B cell (primary cell): ENCODE results near the gene PIP4K2C. TPM values are rescaled to one million over a fixed set of nuclear protein-coding genes. Genes with fewer than 3 reads are reported as not detected.

Source experiments
- ATAC-seq: fragments of 200-7000 bp; cut with Tn5 transposase; one replicate; pipeline ENCODE4 v1.10.0; 2021; ENCODE audit warnings: low read depth, mild to moderate bottlenecking, moderate number of reproducible peaks, moderate library complexity
- CTCF ChIA-PET: fragments of 350-600 bp; sonication (Branson Sonifier 250); formaldehyde crosslinking; loops from one replicate; lab custom pipeline; 2021; ENCODE audit warnings: antibody characterized with exemption, inconsistent platforms; lab: Charles Lee
- POLR2A ChIA-PET: fragments of 350-600 bp; sonication (Branson Sonifier 250); formaldehyde crosslinking; loops from one replicate; lab custom pipeline; 2021; ENCODE audit warnings: antibody characterized with exemption; lab: Charles Lee
- DNase-seq: peaks from one replicate; pipeline ENCODE4 v3.0.0; 2013
- H2AFZ ChIP-seq: 2 replicates; pipeline ENCODE4 v1.6.1; 2012; ENCODE audit warnings: mild to moderate bottlenecking, low read depth, low read length; ENCODE audit not compliant: insufficient read depth, poor library complexity, severe bottlenecking
- H3K27ac ChIP-seq, 2 donors: 1 replicate in 1 of 2; 2 replicates in 1 of 2; pipeline ENCODE4 v1.5.1; 2012 to 2013; ENCODE audit warnings: low read length in 2 of 2, mild to moderate bottlenecking in 2 of 2, moderate library complexity in 1 of 2
- H3K27me3 ChIP-seq, 4 experiments: fragments of 200-600 bp in 1 of 4; sonication (generic) in 1 of 4; replicated peaks in 1 of 4; 1 replicate in 2 of 4; 2 replicates in 2 of 4; pipeline versions ENCODE4 v1.6.1 to v1.7.0; 2013 to 2016; ENCODE audit warnings: low read length in 3 of 4, mild to moderate bottlenecking in 2 of 4, mixed read lengths in 1 of 4, moderate library complexity in 1 of 4; ENCODE audit not compliant: insufficient read depth in 4 of 4, control insufficient read depth in 3 of 4; ENCODE audit errors: control extremely low read depth in 1 of 4
- H3K36me3 ChIP-seq, 2 experiments: replicated peaks in 1 of 2; 1 replicate in 1 of 2; 2 replicates in 1 of 2; pipeline versions ENCODE4 v1.6.1 to v1.7.1; 2013; ENCODE audit warnings: low read length in 1 of 2; ENCODE audit not compliant: insufficient read depth in 2 of 2, control insufficient read depth in 1 of 2; ENCODE audit errors: control extremely low read depth in 1 of 2, extremely low read depth in 1 of 2
- H3K4me1 ChIP-seq, 2 donors: fragments of 200-600 bp in 1 of 2; sonication (generic) in 1 of 2; 1 replicate in 1 of 2; 2 replicates in 1 of 2; pipeline versions ENCODE4 v1.5.1 to v1.6.1; 2013 to 2017; ENCODE audit warnings: low read length in 2 of 2; ENCODE audit not compliant: control insufficient read depth in 2 of 2, insufficient read depth in 2 of 2
- H3K4me2 ChIP-seq: replicated peaks from 2 replicates; pipeline ENCODE3; 2012; ENCODE audit warnings: mild to moderate bottlenecking, low read depth, low read length; ENCODE audit not compliant: poor library complexity, severe bottlenecking
- H3K4me3 ChIP-seq, 5 experiments: fragments of 200-600 bp in 1 of 5; sonication (generic) in 1 of 5; 1 replicate in 3 of 5; 2 replicates in 2 of 5; pipeline versions ENCODE4 v1.5.1 to v1.7.0; 2011 to 2016; ENCODE audit warnings: low read length in 4 of 5, mild to moderate bottlenecking in 4 of 5, low read depth in 2 of 5, control low read depth in 1 of 5, moderate library complexity in 1 of 5; ENCODE audit not compliant: insufficient read depth in 1 of 5; ENCODE audit errors: control extremely low read depth in 1 of 5, extremely low read depth in 1 of 5
- H3K79me2 ChIP-seq: fragments of 200-600 bp; sonication (generic); one replicate; pipeline ENCODE4 v1.6.0; 2016; ENCODE audit warnings: low read length; ENCODE audit not compliant: control insufficient read depth, insufficient read depth
- H3K9ac ChIP-seq: fragments of 200-600 bp; sonication (generic); 2 replicates; pipeline ENCODE4 v1.6.1; 2017; ENCODE audit warnings: mild to moderate bottlenecking, low read length, moderate library complexity
- H3K9me3 ChIP-seq, 3 donors: one replicate each; pipeline versions ENCODE4 v1.6.1 to v1.7.1; 2013; ENCODE audit warnings: low read length in 2 of 3; ENCODE audit not compliant: control insufficient read depth in 2 of 3, insufficient read depth in 1 of 3; ENCODE audit errors: control extremely low read depth in 1 of 3
- H4K20me1 ChIP-seq: 2 replicates; pipeline ENCODE4 v1.6.0; 2012; ENCODE audit warnings: mild to moderate bottlenecking, low read length; ENCODE audit not compliant: insufficient read depth, control insufficient read depth, poor library complexity, severe bottlenecking
- H3K27ac Mint-ChIP-seq: one replicate; pipeline ENCODE4 v1.8.0; 2021; ENCODE audit warnings: mixed read lengths
- H3K27me3 Mint-ChIP-seq: one replicate; pipeline ENCODE4 v1.8.0; 2021; ENCODE audit warnings: mixed read lengths
- H3K4me1 Mint-ChIP-seq: one replicate; pipeline ENCODE4 v1.8.0; 2021; ENCODE audit warnings: mixed read lengths
- H3K4me3 Mint-ChIP-seq: one replicate; pipeline ENCODE4 v1.8.0; 2021; ENCODE audit warnings: mixed read lengths
- H3K9me3 Mint-ChIP-seq: one replicate; pipeline ENCODE4 v1.8.0; 2022; ENCODE audit warnings: mixed read lengths; ENCODE audit not compliant: insufficient read depth
- CTCF ChIP-seq: fragments of 200-600 bp; IDR thresholded peaks from one replicate; pipeline ENCODE4 v1.8.0; 2022; ENCODE audit warnings: antibody characterized with exemption, mild to moderate bottlenecking
- EZH2 ChIP-seq: IDR thresholded peaks from 2 replicates; pipeline ENCODE4 v1.6.1; 2012; ENCODE audit warnings: borderline replicate concordance, low read depth, mild to moderate bottlenecking, moderate library complexity, low read length; ENCODE audit not compliant: insufficient read depth, poor library complexity, severe bottlenecking
- WGBS: methylation state at CpG from one replicate; pipeline ENCODE4 v1.1.5; 2013; ENCODE audit warnings: missing lambda C conversion rate; ENCODE audit not compliant: insufficient coverage; 5-methylcytosine and 5-hydroxymethylcytosine counted together
- intact Hi-C: fragments of 100-400 bp; cut with micrococcal nuclease; formaldehyde crosslinking; loops from one replicate; pipeline ENCODE4 v1.10.0; 2022
- polyA plus RNA-seq: library from polyadenylated mRNA; depleted of rRNA; stranded (reverse); fragments of >200 nt; gene quantifications from 2 replicates; pipeline ENCODE4 v1.2.3, GENCODE V29; 2012
- total RNA-seq, 2 donors: library from RNA; stranded (reverse); fragments of 120-200 nt in 1 of 2; gene quantifications; 1 replicate in 1 of 2; 2 replicates in 1 of 2; pipeline versions ENCODE4 v1.2.3 to v1.2.4, GENCODE V29; 2013 to 2022

The PIP4K2C gene
- total and polyA plus RNA-seq, 2 donors (not counting 1 experiment from before 2014, with no cell fraction given) = 20.1 to 21.3 TPM

GRCh38 chr12:57629897-57630471, 39.0 kb downstream of the PIP4K2C start:
- CTCF ChIA-PET = interaction anchor here (0.8 to 1.9 kb wide), 6 partner anchors 8 to 73 kb away, joined by 3 to 9 read pairs (median 4); no protein-coding TSS in a partner anchor
- no peaks in the 10 kb centered on the region for H3K36me3 ChIP-seq
- no peak overlapping the region for H3K9ac ChIP-seq
- H3K27me3 Mint-ChIP-seq = peaks cover 67% of the 10 kb centered on the region
- H3K27ac ChIP-seq = no peak overlapping the region
- H3K79me2 ChIP-seq = no peaks in the 10 kb centered on the region
- peaks cover 25% of the 10 kb centered on the region for H3K4me1 Mint-ChIP-seq
- ATAC-seq = no peak
- H3K4me3 Mint-ChIP-seq = no peak overlapping the region
- no peak for TF ChIP-seq CTCF
- TF ChIP-seq EZH2 = no peak
- H4K20me1 ChIP-seq = no peaks in the 10 kb centered on the region
- peaks cover 27 to 39% of the 10 kb centered on the region in 2 donors for H3K4me1 ChIP-seq
- peaks cover 0 to 89% (median 68%) of the 10 kb centered on the region in 4 experiments for H3K27me3 ChIP-seq
- H3K27ac Mint-ChIP-seq = no peak overlapping the region
- WGBS = 69% methylated on average over 2 of the region's 5 CpGs
- H3K4me3 ChIP-seq = no peak overlapping the region
- H3K4me2 ChIP-seq = no peak overlapping the region
- H2AFZ ChIP-seq = no peak overlapping the region
- peak; percentile 12 for DNase-seq
- intact Hi-C loops = loop anchor here (5.0 kb wide), 2 partner anchors 62 to 112 kb away; partner anchors contain the start of gene OS9
- H3K9me3 ChIP-seq = peaks cover 0 to 8% (median 0%) of the 10 kb centered on the region in 3 donors
- H3K9me3 Mint-ChIP-seq = no peaks in the 10 kb centered on the region
- POLR2A ChIA-PET = no interaction called here

GRCh38 chr12:57630891-57631433, 40.0 kb downstream of the PIP4K2C start:
- CTCF ChIA-PET = interaction anchor here (1.1 to 1.9 kb wide), 8 partner anchors 9 to 72 kb away, joined by 3 to 9 read pairs (median 4); no protein-coding TSS in a partner anchor

More at GRCh38 chr12:57630891-57631433, 40.0 kb downstream of the PIP4K2C start:
- Histone ChIP-seq H3K27ac (no peak overlapping the region), H4K20me1 (no peaks in the 10 kb centered on the region), H3K4me2 (no peak overlapping the region), H3K9me3 (peaks cover 0 to 8% (median 0%) of the 10 kb centered on the region in 3 donors), H2AFZ (no peak overlapping the region), H3K9ac (no peak overlapping the region), H3K27me3 (peaks cover 0 to 87% (median 59%) of the 10 kb centered on the region in 4 experiments), H3K4me1 (peaks cover 27 to 36% of the 10 kb centered on the region in 2 donors), H3K79me2 (no peaks in the 10 kb centered on the region), H3K36me3 (no peaks in the 10 kb centered on the region), H3K4me3 (no peak overlapping the region)
- WGBS = 69% methylated on average over 4 of the region's 6 CpGs
- peaks cover 62% of the 10 kb centered on the region for H3K27me3 Mint-ChIP-seq
- H3K27ac Mint-ChIP-seq = no peak overlapping the region
- H3K9me3 Mint-ChIP-seq = no peaks in the 10 kb centered on the region
- peak overlapping the region; percentile 11 for H3K4me3 Mint-ChIP-seq
- peaks cover 27% of the 10 kb centered on the region for H3K4me1 Mint-ChIP-seq
- POLR2A ChIA-PET = no interaction called here
- DNase-seq (peak; percentile 13), ATAC-seq (no peak)
- no peak for TF ChIP-seq EZH2
- no peak for TF ChIP-seq CTCF
- intact Hi-C loops = loop anchor here (5.0 kb wide), 2 partner anchors 61 to 111 kb away; partner anchors contain the start of gene OS9
